AG09319 (cell line): ENCODE measurements around the gene OR10A6.

ENCODE experiments used
- DNase-seq: peaks from one replicate; pipeline ENCODE4 v3.0.0-alpha.2; 2010; ENCODE audit warnings: low read depth; ENCODE audit errors: extremely low read depth
- TF ChIP-seq, protein P1 (sequence below): IDR thresholded peaks from 2 replicates; pipeline ENCODE4 v1.5.1; 2011; ENCODE audit warnings: low read depth, mild to moderate bottlenecking, inconsistent platforms, low read length, moderate library complexity

The OR10A6 gene, protein sequence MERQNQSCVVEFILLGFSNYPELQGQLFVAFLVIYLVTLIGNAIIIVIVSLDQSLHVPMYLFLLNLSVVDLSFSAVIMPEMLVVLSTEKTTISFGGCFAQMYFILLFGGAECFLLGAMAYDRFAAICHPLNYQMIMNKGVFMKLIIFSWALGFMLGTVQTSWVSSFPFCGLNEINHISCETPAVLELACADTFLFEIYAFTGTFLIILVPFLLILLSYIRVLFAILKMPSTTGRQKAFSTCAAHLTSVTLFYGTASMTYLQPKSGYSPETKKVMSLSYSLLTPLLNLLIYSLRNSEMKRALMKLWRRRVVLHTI

DNA sequence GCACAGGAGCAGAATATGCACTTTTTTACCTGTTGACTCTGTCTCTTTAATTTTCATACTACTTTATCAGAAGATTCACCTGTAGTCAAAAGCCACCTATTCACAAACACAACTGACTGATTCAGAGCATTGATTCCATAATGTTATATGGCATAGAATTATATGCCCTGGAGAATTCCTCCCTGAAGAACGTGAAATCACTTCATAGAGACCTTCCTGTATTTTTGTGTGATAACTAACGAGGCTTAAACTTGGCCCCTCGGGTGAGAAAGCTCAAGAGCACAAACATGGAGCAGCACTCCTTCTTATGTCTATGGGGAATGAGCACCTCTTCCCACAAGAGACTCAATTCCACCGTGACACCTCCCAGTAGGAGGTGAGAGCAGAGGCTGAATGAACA is at the start of gene OR10A6:
OR10A6 (minus strand) TSS at position 101 of the 400 bp plus-strand sequence. CDS start 2,606 bp downstream, outside the sequence.
- TF ChIP-seq, protein P1, sequence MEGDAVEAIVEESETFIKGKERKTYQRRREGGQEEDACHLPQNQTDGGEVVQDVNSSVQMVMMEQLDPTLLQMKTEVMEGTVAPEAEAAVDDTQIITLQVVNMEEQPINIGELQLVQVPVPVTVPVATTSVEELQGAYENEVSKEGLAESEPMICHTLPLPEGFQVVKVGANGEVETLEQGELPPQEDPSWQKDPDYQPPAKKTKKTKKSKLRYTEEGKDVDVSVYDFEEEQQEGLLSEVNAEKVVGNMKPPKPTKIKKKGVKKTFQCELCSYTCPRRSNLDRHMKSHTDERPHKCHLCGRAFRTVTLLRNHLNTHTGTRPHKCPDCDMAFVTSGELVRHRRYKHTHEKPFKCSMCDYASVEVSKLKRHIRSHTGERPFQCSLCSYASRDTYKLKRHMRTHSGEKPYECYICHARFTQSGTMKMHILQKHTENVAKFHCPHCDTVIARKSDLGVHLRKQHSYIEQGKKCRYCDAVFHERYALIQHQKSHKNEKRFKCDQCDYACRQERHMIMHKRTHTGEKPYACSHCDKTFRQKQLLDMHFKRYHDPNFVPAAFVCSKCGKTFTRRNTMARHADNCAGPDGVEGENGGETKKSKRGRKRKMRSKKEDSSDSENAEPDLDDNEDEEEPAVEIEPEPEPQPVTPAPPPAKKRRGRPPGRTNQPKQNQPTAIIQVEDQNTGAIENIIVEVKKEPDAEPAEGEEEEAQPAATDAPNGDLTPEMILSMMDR, result no peak

DNA sequence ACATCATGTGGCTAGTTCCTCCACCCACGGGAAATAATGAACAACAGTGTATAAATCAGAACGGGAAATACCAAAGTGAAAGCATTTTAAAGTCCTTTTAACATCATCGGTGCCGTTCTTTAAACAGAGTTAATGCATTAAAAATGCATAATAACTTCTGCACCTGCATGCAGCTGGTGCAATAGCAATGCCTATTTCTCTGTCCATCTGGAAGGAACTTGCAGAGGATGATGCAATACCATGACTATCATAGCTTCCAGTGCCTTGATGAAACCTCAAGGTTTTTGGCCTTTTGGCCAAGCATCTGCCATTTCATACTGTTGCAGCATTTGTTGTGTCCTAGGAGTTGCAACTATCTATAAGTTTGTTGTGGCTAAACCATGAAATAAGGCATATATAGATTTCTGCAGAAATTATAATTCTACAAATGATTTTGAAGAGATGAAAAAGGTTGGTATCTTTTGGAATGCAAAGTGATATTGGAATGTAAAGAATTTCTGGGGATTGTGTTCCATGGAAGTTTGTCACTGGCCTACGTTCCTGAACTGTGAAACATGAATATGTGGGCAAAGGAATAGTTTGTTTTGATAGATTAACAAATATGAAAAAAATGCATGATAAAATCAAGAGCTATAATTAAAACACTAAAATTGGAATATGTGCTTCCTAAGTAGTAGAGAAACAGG is 46.3 kb upstream of the OR10A6 start:
- peak; percentile 76 for DNase-seq
- TF ChIP-seq, protein P1, result no peak

More for the DNA sequence above, at the start of gene OR10A6:
- no peak for DNase-seq

DNA sequence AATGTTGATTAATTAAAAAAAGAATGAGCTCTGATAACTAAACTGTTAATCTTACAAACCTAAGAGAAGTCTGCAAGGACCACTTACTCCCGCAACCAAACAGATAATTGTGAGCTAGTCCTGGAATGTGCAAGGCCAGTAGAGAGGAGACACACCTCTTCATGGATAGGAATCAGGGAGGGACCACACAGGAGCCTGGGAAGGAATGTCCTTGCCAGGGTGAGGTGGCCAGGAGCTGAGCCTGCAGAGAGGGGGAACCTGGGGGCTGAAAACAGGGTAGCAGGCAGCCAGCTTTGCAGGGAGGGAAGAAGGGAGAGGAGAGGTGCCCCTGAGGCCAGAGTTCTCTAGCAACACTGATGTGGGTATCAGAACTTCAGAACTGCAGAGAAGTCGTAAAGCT is 43.6 kb upstream of the OR10A6 start:
- TF ChIP-seq, protein P1, result no peak
- DNase-seq, result no peak

DNA sequence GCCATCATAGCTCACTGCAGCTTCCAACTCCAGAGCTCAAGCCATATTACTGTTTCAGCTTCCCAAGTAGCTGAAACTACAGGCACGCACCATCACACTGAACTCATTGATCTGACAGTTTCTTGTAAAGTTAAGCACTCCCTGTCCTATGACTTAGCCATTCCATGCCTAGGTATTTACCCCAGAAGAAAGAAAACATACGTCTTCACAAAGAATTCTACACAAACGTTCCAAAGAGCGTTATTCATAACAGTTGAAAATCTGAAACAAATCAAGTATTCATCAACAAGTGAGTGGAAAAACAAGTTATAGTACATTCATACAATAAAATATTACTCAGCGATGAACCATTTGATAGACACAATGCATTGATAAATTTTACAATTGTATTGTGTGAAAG is 41.9 kb upstream of the OR10A6 start:
- no peak for DNase-seq
- TF ChIP-seq, protein P1, result no peak

DNA sequence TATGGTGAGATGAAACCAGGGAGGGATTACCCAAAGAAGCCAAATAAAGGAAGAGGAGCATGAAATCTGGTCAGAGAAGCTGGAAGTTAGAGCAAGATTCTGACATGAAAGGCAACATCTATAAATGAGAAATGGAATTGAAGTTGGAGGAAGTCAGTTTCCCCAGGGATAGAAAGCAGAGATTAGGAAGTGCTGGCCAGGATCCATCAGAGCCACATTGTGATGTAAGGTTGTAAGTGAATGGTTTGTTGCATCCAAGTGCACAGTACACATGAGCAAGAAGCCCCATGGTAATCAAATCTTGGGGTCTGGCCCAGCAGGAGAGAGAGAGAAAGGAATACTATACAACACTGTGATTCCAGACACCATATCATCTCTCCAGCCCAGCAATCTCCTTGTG is 40.8 kb upstream of the OR10A6 start:
- DNase-seq, result no peak
- TF ChIP-seq, protein P1, result no peak

DNA sequence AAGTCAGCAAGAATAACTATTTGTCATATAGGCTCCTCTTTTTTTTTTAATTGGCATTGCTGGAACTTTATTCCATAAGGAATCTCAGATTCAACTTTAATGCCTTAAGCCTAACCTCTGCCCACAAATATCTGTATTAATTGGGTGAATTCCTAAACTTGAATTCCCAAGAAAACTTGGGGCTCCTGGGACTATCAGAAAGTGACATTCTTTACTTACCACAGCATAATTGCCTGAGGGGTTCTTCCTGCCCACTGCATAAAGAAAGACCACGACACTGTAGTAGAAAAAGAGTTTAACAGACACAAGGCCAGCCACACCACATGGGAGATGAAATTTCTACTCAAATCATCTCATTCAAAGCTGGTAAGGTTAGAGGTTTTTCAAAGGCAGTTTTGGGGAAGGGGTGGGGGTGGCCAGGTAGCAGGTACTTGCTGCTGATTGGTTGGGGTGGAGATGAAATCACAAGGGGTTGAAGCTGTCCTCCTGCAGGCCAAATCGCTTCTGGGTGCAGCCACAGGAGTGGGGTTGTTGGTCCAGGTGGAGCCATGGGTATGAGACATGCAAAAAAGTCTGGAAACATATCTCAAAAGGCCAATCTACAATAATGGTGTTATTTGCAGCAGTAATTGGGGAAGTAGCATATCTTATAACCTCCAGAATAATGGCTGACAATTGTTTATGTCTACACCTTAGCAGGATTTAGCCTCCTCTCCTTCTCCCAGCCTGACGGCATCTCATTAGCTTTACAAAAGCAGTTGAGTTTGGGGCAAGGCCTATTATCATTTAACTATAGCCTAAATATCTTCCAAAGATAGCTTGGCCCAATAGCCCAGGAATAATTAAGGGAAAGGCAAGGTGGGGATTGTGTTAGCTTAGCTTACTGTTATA is 38.9 kb upstream of the OR10A6 start:
- no peak for DNase-seq
- TF ChIP-seq, protein P1, result no peak

DNA sequence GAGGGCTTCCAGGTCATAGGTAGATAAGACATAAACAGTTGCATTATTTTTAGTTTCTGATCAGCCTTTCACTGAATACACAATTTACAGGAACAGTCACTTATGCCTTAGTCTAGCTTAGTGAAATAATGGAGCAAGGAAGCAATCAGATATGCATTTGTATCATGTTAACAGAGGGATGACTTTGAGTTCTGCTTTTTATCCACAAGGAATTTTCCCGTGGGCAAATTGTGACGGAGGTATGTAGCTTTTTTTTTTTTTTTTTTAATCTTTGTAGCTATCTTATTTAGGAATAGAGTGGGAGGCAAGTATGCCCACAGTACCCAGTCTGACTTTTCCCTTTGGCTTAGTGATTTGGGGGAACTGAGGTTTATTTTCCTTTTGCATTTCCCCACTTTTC is 37.6 kb upstream of the OR10A6 start:
- TF ChIP-seq, protein P1, result no peak
- no peak for DNase-seq
